Measurements from ENCODE around the gene PEAK3.

DNA sequence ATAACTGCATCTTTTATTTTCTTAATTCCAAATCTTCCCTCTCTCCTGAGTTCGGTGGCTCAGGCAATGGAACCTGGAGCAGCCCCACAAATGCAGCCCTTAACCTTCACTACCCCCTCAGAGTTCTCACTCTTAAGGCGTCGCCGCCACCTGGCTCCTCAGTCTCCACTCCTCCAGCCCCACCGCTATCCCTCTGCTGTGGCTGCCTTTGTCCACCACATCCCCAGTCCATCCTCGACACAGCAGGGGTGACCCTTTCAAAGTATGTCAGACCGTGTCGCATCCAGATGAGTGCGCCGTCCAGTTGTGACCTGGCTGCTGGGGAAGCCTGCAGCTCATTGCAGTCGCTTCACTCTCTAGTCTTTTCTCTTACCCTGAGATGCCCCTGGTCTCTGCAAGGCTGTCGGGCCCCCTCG lies 47.5 kb upstream of the PEAK3 start:
- TF ChIP-seq POLR2A (IDR thresholded peaks at IDR 0.05; ENCODE audit: low read length) (no peak), GATA1 (IDR thresholded peaks at IDR 0.05; ENCODE audit: low read depth, low read length) (no peak)
